ENCODE measurements around the gene CATSPER3. TPM values are rescaled to one million over a fixed set of nuclear protein-coding genes. Genes with fewer than 3 reads are reported as not detected.

CATSPER3 gene
- total and polyA plus RNA-seq, 2 of the 8 experiments (the other 6 are each of a cell fraction or from before 2014, with no cell fraction given) = 0.62 TPM; not detected in 1

DNA sequence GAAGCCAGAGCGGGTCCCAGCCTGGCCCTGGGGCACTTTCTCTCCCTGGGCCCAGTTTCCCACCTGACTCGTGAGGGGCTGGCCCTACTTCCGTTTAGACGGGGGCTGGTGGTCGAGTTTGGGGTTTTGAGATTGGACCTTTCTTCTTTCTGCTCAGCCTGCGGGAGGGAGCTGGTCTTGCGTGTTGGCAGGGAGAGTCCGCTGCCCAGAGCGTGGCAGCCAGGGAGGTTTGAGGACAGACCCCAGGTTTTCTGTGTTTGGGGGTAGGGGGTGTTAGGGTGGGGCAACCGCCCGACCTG is 72.3 kb downstream of the CATSPER3 start:
- Histone ChIP-seq H2BK15ac (ENCODE audit: low read length) (no peak overlapping the region), H2BK12ac (ENCODE audit: low read depth, low read length) (peak overlapping the region; percentile 95; the same call in 1 of the 2 replicates), H4K91ac (replicated peaks; ENCODE audit: insufficient read length, low read length) (no peak overlapping the region), H4K5ac (ENCODE audit: insufficient read length, low read depth, low read length) (no peak overlapping the region), H2BK5ac (ENCODE audit: low read depth, low read length) (0 out of 2 replicates have a peak overlapping the region, but pooled peaks have one; percentile 78), H3K18ac (ENCODE audit: extremely low read depth, low read length) (no peak overlapping the region), H4K20me1 (replicated peaks in 1 of 2; ENCODE audit: control insufficient read depth in 1 of 2, insufficient read depth in 2 of 2, low read length in 2 of 2) (peaks cover 30 to 43% of the 10 kb centered on the region in 2 experiments), H3K23ac (ENCODE audit: insufficient read length) (no peak overlapping the region), H3K4ac (replicated peaks; ENCODE audit: insufficient read length, low read depth, low read length) (no peak overlapping the region), H3K56ac (replicated peaks; ENCODE audit: insufficient read length, low read depth, low read length) (no peak overlapping the region), H3K14ac (ENCODE audit: insufficient read length) (no peak overlapping the region), H3K4me3 (ENCODE audit: extremely low read depth in 1 of 4, insufficient read depth in 2 of 4, low read depth in 3 of 4, low read length in 4 of 4) (peak overlapping the region; percentile 3 to 58 (median 34); a peak in 7 of 8 replicates), H2BK20ac (ENCODE audit: low read length) (no peak overlapping the region), H3K9me3 (ENCODE audit: insufficient read depth in 2 of 2, low read depth in 1 of 2, low read length in 1 of 2) (no peaks in the 10 kb centered on the region), H3K27me3 (replicated peaks in 1 of 4; ENCODE audit: control insufficient read depth in 3 of 4, extremely low read depth in 1 of 4, insufficient read depth in 3 of 4, low read length in 3 of 4) (peaks cover 97 to 100% (median 99%) of the 10 kb centered on the region in 4 experiments), H3K4me1 (replicated peaks in 1 of 4; ENCODE audit: control insufficient read depth in 3 of 4, insufficient read depth in 4 of 4, low read length in 3 of 4) (peaks cover 3 to 24% (median 14%) of the 10 kb centered on the region in 4 experiments; a peak in 6 of 7 replicates), H2BK120ac (replicated peaks; ENCODE audit: low read depth, low read length) (no peak overlapping the region), H2AFZ (ENCODE audit: low read length) (no peak overlapping the region), H3K23me2 (ENCODE audit: low read depth, low read length) (peaks cover 12% of the 10 kb centered on the region; the same call in 1 of the 2 replicates), H3K9ac (replicated peaks in 1 of 4; ENCODE audit: extremely low read depth in 1 of 4, low read depth in 3 of 4, low read length in 3 of 4) (no peak overlapping the region), H2AK5ac (ENCODE audit: low read depth, low read length) (no peak overlapping the region), H3K36me3 (ENCODE audit: control insufficient read depth in 2 of 4, insufficient read depth in 4 of 4, low read length in 3 of 4) (0 out of 8 replicates have a peak, but pooled peaks cover 0 to 3% (median 0%) of the 10 kb centered on the region in 4 experiments), H3K4me2 (ENCODE audit: insufficient read depth in 1 of 2, low read depth in 2 of 2, low read length in 2 of 2) (peak overlapping the region; percentile 63 to 77), H3K79me1 (ENCODE audit: low read depth, low read length) (0 out of 2 replicates have a peak, but pooled peaks cover 2% of the 10 kb centered on the region), H3K27ac (ENCODE audit: low read depth, low read length) (no peak overlapping the region), H4K8ac (ENCODE audit: extremely low read depth, insufficient read depth, low read length) (0 out of 2 replicates have a peak overlapping the region, but pooled peaks have one; percentile 62), H3K79me2 (ENCODE audit: control insufficient read depth in 1 of 2, insufficient read depth in 2 of 2, low read length in 2 of 2) (no peaks in the 10 kb centered on the region)
- no peak for FAIRE-seq
- WGBS, 2 experiments (ENCODE audit: extremely low coverage in 1 of 2, insufficient coverage in 1 of 2, insufficient read length in 1 of 2, insufficient replicate concordance in 2 of 2, low coverage in 1 of 2, low lambda C conversion rate in 2 of 2, missing lambda C conversion rate in 1 of 2) = 0% methylated on average over 11 of the region's 11 CpGs; no CpG with 5 or more reads in 1 of the 2 experiments
- ChIA-PET CTCF (ENCODE audit: partially characterized antibody) (interaction anchor here (0.9 to 1.7 kb wide), 2 partner anchors 8 to 81 kb away, joined by 3 to 5 read pairs; no protein-coding TSS in a partner anchor), POLR2A (ENCODE audit: partially characterized antibody) (interaction anchor here (1.1 to 4.0 kb wide), 5 partner anchors 9 to 21 kb away, joined by 3 to 20 read pairs (median 6); no protein-coding TSS in a partner anchor)
- no peak for DNase-seq (ENCODE audit: low read depth in 1 of 2, low spot score in 2 of 2)
- TF ChIP-seq NANOG (IDR thresholded peaks at IDR 0.05; ENCODE audit: insufficient read depth, low read depth, low read length, poor library complexity, severe bottlenecking) (no peak), BRCA1 (IDR thresholded peaks at IDR 0.05; ENCODE audit: low read depth, low read length) (no peak), SP1 (IDR thresholded peaks at IDR 0.05; ENCODE audit: low read depth, low read length) (no peak), KDM1A (IDR thresholded peaks at IDR 0.05; ENCODE audit: borderline replicate concordance, low read length) (no peak), PHF8 (conservative IDR thresholded peaks at IDR 0.05; ENCODE audit: low read depth, low read length) (no peak), CTBP2 (IDR thresholded peaks at IDR 0.05; ENCODE audit: borderline replicate concordance, insufficient read depth, insufficient read length, low read length) (no peak), FOSL1 (IDR thresholded peaks at IDR 0.05; ENCODE audit: insufficient read depth, low read depth, low read length) (no peak), JUND (IDR thresholded peaks at IDR 0.05; ENCODE audit: low read length) (no peak), POLR2A (IDR thresholded peaks at IDR 0.05; ENCODE audit: control extremely low read depth in 1 of 2, low read depth in 2 of 2, low read length in 2 of 2) (no peak), SAP30 (IDR thresholded peaks at IDR 0.05; ENCODE audit: insufficient read depth, insufficient replicate concordance, low read length) (no peak), SIX5 (IDR thresholded peaks at IDR 0.05; ENCODE audit: low read depth, low read length) (no peak), CHD2 (IDR thresholded peaks at IDR 0.05; ENCODE audit: low read length) (no peak), POLR2AphosphoS5 (IDR thresholded peaks at IDR 0.05; ENCODE audit: low read depth, low read length) (no peak), SUZ12 (IDR thresholded peaks at IDR 0.05; ENCODE audit: low read length) (no peak)
